Measurements from ENCODE around the gene RNF126. TPM values are rescaled to one million over a fixed set of nuclear protein-coding genes. Genes with fewer than 3 reads are reported as not detected.

The RNF126 gene
- total and polyA plus RNA-seq, 2 of the 4 experiments (the other 2 are of a cell fraction), result 7.0 to 27.4 TPM

DNA sequence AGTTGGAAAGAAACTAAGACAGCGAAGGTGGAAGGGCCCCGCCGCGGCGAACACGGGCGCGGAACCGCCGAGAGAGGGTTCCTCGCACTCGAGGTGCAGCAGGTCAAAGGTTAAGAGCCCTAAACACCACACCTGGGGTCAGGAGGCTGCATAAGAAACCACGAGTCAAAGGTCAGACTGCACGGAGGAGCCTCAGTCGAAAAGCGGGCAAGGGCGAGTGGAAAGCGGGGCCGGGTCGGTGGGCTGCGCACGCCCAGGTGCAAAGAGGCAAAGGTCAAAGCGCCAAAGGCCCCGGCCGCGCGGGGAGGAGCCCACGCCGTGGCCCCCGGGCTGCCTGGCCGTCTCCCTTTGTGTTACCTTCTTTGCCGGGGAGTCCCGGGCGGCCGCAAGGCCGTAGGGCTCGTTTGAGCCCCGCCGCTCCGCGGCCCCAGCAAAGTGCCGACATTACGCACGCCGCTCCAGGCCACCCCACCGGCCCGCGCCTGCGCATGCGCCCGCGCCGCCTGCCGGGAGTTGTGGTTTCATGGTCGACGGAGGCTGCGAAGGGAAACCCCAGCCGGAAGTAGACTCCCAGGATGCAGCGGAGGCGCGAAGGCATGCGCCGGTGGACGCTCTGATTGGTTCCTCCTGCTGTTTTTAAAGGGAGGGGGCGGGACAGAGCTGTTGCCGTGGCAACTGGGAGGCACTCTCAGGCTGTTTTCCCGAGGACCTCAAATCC is 29.8 kb downstream of the RNF126 start, which contains the start of gene POLRMT (continued):
- TF ChIP-seq, protein P1, sequence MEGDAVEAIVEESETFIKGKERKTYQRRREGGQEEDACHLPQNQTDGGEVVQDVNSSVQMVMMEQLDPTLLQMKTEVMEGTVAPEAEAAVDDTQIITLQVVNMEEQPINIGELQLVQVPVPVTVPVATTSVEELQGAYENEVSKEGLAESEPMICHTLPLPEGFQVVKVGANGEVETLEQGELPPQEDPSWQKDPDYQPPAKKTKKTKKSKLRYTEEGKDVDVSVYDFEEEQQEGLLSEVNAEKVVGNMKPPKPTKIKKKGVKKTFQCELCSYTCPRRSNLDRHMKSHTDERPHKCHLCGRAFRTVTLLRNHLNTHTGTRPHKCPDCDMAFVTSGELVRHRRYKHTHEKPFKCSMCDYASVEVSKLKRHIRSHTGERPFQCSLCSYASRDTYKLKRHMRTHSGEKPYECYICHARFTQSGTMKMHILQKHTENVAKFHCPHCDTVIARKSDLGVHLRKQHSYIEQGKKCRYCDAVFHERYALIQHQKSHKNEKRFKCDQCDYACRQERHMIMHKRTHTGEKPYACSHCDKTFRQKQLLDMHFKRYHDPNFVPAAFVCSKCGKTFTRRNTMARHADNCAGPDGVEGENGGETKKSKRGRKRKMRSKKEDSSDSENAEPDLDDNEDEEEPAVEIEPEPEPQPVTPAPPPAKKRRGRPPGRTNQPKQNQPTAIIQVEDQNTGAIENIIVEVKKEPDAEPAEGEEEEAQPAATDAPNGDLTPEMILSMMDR (conservative IDR thresholded peaks at IDR 0.05; ENCODE audit: low read depth, low read length), result 0 out of 2 replicates have a peak, but pooled peaks have one; percentile 19
- TF ChIP-seq CEBPB (IDR thresholded peaks at IDR 0.05; ENCODE audit: low read depth, low read length), result no peak
